GM12872 (cell line): ENCODE results near the gene AFF3.

Experiments
- CTCF ChIP-seq: IDR thresholded peaks from 3 replicates; pipeline ENCODE4 v1.5.1; 2011; ENCODE audit warnings: low read depth, mild to moderate bottlenecking, low read length, moderate library complexity; ENCODE audit not compliant: insufficient read depth

The AFF3 gene

GRCh38 chr2:100018341-100019193 lies 123.8 kb downstream of the AFF3 start:
- no peak for TF ChIP-seq CTCF

GRCh38 chr2:100017633-100018032 lies 124.8 kb downstream of the AFF3 start:
- TF ChIP-seq CTCF: no peak

- TF ChIP-seq CTCF: no peak
Measured at GRCh38 chr2:100016756-100017155, 125.6 kb downstream of the AFF3 start.

- TF ChIP-seq CTCF: no peak
Measured at GRCh38 chr2:100015849-100016248, 126.5 kb downstream of the AFF3 start.

- TF ChIP-seq CTCF: no peak
Measured at GRCh38 chr2:100013892-100014677, 128.3 kb downstream of the AFF3 start.

- no peak for TF ChIP-seq CTCF
Measured at GRCh38 chr2:100012561-100012960, 129.8 kb downstream of the AFF3 start.

- no peak for TF ChIP-seq CTCF
Measured at GRCh38 chr2:100011272-100011731, 131.1 kb downstream of the AFF3 start.
